Measurements from ENCODE around the gene NCAM1.

NCAM1 gene

DNA sequence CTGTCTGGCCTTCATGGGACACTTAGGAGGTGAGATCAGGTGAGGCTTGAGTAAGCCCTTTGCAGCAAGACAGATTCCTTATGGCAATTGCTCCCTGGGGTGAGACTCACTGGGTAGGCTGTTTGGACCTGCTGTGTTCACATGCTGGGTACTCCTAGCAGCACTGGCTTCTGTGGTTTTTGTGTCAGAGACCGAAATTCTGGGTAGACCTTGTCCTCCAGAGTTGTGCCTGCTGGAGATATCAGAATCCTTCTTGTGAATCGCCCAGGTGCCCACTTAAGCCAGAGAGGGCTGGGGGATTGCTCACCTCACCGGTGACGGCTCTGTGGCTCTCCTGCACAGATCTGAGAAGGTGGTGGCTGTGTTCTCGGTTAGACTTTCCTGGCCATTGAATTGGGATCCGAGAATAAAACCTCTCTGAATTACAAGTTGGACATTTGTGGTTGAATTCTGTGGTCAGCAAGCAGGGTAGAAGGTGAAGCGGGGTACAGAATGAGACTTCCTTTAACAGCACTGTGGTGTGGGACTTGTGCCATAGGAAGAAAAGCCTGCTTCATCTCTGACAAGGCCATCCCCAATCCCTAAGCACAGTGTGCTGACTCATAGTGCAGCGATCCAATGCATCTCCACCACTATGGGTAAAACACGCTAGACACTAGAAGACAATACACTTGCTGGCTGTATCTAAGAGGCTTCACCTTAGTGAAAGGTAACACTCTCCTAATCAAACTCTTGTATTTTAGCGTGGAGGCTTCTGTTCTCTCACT lies 300.7 kb downstream of the NCAM1 start:
- DNase-seq, result no peak

DNA sequence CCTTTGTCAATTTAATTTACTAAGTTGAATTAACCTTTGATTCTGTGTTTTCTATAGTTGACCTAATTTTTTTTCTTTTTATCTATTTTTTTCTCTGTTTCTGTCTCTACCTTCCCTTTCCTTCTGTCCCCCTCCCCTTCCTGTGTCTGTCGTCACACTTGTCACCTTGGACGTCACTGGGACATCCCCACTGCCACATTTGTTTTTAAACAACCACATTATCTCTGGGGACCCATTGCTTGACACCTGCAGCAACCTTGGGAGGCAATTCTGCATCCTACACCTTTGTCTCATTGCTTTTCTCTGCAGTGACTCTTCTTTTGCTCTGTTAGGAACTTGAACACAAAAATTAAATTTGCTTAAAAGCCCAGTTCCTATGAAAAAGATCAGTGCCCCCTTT lies 301.4 kb downstream of the NCAM1 start:
- DNase-seq, result no peak

DNA sequence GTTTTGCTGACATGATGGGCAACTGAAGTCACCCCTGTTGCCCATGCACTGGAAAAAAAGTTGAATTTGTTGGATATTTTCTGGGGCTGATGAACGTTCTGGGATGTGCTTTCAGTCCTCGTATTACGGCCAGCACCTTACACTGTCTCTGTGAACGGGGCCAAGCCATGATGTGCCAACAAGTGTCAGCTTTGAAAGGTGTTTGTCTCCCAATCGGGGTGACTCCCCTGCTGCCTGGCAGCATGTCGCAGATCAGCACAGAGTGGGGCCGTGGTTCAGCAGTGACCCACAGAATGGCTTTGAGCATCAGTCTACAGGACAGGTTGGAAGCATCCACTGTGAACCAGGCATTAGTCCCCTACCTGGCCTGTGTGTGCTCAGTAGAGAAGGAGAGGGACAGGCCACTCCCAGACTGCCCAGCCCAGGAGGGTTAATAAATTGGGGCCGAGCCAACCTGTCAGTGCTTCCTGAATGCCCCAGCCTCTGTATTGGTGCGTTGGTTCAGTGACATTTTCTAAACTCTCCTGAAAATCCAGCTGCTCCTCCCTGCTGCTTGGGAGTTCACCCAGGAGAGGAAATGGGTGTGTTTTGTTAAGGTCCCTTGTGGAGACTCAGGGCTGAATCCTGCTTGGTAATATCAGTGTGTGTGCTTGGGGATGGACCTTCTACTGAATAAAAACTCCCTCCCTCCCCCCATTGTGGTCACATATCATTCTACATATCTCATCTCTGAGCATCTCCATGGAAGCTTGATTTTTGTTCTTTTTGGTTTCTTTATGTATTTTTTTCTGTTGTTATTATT lies 302.4 kb downstream of the NCAM1 start:
- DNase-seq, result no peak

DNA sequence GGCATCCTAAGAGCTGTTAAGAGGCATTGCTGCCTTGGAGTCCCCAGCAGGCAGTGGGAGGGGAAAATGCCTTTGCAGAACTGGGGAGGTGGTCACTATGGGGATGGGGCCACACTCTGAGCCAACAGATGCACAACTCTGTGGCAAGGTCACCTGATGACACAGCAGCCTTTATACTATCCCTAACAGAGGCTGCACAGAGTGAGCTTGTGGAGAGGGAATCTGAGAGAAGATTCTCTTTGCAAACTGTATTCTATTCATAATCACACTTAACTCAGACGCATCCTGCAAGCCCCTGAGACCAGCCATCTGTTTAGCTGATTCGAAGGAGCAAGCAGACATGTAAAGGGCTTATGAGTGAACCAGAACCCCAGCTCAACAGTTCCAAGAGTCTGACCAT lies 304.1 kb downstream of the NCAM1 start:
- no peak for DNase-seq

DNA sequence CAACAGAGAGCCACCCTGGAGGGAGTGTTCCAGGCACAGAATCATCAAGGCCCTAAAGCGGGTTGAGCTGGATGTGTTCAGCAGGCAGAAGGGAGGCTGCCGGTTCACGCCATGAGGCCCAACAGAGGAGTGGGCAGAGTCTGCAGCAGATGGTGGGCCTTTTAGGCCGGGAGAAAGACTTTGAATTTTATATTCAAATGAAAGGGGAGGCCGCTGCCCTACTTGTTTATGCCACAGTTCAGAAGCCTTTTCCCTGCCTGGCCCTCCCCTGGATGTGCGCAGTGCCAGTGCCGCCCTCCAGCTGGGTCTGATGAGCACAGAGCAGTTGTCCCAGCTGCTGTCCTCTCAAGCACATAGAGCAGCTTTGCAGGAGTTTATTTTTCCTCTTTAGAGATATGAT lies 306.3 kb downstream of the NCAM1 start:
- no peak for DNase-seq

DNA sequence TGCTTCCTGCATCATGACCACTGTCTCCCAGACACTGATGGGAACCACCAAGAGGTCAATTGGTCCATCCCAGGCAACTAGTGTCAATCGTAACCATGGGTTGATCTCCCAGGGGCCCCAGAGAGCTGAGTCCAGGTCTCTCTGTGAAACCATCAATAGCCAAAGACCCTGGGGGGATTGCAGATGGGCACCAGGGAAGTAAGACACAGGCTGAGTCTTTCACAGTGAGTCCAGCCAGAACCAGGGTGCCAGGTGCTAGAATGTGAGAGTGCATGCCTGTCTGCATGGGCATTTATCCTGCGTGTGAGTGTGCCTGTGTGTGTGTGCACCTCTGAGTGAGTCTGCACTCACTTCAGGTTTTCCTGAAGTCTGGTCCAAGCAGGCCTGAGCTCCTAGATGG lies 307.9 kb downstream of the NCAM1 start:
- DNase-seq, result no peak

DNA sequence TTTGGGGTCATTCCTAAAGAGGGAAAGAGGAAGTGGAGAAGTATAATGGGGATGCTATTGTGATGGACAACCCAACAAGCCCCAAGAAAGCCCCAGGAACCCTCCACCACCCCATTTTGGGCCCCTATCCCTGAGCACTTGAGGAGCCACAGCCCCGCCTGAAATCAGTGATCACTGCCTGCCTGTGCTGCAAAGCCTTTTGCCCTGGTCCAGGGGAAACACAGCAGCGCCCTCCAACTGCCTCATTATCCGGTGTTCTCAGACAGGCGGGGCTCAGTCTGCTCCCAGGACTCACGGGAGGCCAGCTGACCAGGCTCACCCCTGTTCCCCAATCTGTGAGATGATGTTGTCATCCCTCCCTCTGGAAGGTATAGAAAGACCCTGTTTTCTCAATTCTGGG lies 308.4 kb downstream of the NCAM1 start:
- DNase-seq, result no peak

DNA sequence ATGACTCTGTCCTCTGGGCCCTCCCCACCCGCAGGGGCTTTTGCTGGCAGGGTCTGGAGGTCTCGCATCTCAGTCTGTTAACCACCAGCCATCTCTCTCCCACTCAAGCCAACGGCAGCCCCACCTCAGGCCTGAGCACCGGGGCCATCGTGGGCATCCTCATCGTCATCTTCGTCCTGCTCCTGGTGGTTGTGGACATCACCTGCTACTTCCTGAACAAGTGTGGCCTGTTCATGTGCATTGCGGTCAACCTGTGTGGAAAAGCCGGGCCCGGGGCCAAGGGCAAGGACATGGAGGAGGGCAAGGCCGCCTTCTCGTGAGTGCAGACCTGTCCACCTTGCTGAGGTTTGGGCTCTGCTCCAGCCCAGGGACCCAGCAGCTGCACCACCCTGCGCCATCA lies 308.9 kb downstream of the NCAM1 start:
- no peak for DNase-seq

DNA sequence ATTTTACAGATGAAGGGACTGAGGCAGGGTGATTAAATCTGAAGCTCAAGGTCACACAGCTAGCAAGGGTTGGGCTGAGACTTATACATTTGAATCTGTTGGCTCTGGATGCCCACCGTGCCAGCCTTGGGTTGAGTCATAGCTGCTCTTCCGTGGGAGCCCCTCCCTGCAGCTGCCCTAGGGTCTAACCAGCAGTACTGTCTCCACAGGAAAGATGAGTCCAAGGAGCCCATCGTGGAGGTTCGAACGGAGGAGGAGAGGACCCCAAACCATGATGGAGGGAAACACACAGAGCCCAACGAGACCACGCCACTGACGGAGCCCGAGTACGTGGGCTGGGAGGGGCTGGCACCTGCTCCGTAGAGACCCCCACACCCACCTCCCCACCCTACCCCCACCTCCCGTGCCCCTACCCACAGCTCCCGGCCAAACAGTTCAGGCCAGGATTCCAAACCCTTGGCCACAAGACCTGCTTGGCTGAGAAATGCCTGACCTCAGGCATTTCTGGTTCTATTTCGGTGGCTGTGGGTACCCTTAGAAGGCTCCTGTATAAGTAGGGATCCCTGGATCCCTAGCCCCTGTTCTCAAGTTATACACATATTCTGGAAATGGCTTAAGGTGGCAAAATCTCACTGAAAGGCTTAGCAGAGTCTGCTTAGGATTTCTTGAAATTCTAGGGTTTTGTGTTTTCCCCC lies 310.5 kb downstream of the NCAM1 start:
- no peak for DNase-seq

DNA sequence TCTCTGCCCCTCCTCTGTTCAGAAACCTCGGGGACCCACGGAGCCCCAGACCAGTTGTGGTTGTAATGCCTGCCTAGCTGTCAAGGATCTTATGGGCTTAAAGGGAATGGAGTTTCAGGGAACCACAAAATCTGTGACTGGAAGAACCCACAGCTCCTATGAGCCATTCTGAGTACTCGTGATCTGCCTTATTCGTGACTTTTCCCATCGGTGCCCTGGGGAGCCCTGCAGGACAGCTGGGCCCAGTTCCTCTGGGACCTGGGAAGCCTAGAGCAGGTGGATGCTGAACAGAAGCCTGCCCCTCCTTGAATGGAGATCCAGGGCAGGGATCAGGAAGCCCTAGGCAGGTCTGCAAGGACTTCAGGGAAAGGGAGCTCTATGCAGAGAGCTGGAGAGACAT lies 311.1 kb downstream of the NCAM1 start:
- no peak for DNase-seq

DNA sequence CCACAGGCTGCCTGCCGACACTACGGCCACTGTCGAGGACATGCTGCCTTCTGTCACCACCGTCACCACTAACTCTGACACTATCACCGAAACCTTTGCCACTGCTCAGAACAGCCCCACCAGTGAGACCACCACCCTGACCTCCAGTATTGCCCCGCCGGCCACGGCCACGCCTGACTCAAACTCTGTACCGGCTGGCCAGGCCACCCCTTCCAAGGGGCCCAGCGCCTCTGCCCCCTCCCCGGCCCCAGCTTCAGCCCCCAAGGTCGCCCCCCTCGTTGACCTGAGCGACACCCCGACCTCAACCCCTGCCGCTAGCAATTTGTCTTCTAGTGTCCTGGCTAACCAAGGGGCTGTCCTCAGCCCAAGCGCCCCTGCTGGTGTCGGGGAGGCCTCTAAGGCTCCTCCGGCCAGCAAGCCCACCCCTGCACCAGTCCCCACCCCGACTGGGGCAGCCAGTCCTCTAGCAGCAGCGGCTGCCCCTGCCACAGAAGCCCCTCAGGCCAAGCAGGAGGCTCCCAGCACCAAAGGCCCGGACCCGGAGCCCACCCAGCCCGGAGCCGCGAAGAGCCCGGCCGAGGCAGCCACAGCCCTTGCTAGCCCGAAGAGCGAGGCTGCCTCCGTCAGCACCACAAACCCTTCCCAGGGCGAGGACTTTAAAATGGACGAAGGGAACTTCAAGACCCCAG lies 311.9 kb downstream of the NCAM1 start:
- no peak for DNase-seq

DNA sequence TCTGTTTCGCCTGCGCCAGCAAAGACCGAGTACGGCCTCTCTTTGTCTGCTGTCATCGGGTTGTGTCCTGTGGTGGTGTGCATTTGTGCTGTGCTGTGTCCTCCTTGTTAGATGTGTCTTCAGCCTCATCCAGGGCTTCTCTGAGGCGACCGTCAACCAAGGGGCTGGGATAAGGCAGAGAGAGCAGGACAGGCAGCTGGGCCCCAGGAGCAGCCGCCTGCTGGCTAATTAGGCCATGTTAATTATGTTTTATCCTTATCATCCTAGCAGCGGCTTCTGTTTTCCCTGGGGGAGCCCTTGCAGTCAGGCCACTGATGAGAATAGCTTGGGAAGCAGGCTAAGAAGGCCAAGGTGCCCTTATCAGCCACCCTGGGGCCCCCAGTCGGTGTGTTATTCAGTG lies 312.5 kb downstream of the NCAM1 start:
- DNase-seq, result no peak

DNA sequence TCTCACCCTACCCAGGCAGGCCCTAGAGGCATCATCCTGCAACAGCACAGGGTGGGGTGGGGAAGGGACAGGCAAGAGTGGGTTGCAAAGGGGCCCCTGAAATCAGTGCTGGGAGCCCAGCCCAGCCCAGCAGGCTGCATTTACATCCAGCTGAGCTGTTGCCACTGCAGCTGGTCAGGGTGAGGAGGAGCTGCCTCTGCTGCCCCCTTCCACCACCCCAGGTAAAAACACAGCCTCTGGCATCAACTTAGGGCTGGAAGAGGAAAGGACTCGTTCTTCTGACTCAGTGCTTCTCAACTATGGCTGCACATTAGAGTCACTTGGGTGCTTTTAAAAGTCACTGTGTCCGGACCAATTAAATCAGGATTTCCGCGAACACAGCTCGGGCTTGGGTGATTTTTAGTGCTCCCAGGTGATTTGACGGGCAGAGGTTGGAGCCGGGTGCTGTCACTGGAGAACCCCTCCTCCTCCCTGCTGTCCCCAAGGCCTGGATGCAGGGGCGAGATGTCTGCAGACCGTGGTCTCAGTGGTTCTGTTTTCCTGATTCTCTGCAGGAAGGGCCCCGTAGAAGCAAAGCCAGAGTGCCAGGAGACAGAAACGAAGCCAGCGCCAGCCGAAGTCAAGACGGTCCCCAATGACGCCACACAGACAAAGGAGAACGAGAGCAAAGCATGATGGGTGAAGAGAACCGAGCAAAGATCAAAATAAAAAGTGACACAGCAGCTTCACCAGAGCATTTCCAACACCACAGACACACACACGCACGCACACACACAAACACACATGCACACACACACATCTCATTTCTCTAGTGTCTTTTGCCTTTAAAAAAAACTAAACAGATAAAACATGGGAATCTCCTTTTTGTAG lies 313.7 kb downstream of the NCAM1 start:
- no peak for DNase-seq

DNA sequence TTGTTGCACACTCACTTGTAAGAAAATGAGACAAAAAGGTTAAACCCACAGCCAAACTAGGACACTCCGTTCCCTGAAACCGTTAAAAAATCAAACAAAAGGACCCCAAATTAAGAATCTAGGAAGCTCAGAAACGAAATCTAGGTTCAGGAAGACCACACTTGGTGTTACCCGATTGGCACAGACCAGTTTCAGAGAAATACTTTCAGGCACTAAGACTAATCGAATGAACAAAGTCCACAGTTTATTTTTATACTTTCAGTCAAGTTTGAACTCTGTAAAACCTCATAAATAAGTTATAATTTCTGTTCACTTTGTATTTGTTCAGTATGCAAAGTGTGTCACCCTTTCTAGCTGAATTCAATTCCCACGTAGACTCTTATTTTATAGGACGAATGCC lies 314.4 kb downstream of the NCAM1 start:
- no peak for DNase-seq

DNA sequence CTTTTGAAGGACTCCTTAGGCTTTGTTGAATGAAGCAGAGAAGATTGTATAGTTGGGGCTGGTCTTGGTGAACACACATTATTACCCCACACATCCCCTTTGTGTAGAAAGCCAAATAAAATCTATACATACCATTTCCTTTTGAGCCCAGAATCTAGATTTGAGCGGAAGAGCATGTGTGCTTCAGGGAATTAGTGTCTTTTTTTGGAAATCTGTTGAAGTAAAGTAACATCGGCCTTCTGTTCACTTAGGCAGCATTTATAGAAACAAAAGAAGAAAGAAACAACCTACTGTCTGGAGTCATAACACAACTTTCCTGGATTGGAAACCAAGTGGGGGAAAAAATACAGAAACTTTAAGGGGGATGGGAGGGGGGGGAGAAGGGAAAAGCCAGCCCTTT lies 315.2 kb downstream of the NCAM1 start:
- no peak for DNase-seq

DNA sequence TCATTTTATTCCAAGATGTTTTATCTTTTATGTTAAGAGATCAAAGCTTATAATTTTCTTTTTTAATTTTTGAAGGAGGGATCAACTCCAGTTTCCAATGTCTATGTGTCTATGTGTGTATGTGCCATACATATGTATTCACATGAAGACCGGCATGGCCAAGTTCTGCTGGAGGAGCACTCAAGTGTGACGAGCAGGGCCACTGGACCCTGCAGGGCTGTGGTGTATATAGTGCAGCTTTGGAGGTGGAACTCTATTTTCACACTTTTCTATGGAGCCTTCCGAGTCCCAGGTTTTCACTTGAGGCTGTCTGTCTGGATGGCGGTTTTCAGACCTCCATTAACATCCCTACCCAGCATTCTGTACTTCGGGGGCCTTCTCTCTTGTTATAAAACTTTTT lies 316.7 kb downstream of the NCAM1 start:
- DNase-seq, result no peak

DNA sequence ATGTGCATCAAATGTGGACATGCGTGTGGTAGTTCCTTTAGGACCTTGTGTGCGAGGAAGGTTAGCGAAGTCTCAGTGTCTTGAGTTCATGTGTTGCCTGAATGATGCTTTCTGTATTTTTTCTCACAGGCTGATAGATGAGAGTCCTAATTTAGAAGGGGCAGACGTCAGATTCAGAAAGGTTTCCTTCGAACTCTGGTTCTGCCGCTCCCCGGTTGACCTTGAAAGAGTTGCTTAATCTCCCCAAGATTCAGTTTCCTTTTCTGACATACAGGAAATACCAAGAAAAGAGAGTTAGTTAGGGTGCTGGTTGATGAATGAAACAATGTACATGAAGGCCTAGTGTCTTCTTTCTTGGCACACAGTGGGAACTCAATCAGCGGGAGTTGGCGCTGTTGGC lies 317.3 kb downstream of the NCAM1 start:
- DNase-seq, result no peak

DNA sequence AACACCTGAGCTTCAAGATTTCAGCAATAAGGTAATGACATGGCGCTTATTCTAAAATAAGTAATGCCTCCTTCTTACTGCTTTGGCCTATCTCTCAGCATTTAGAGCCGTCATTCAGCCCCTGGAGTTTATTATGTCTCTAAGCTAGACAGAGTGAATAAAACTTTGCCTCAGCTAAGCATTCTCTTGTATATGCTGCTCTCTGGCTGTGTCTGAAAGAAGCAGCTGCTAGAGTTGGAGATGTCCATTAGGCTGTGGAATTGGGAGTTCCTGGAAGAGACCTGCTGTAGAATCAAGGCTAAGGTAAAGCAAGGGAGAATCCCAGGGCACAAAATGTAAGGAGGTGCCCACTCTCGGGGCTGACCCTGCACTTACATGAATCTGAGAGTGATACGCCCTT lies 317.7 kb downstream of the NCAM1 start:
- no peak for DNase-seq

DNA sequence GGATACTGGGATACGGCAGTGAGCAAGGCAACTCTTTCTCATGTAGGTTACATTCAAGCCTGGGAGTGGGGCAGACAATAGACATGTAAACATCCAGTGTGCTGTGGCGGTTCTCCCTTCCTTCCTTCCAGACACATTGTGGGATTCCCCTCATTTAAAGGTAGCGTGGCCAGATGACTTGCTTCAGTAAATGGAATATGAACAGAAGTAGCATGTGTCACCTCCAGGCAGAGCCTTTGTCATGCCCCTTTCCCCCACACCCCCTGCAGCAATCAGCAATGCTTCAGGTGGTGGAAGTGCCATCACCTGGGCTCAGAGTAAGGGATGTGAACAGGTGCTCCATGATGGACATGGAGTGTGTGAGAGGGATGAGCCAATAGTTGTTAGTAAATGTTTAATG lies 318.4 kb downstream of the NCAM1 start:
- DNase-seq, result no peak

DNA sequence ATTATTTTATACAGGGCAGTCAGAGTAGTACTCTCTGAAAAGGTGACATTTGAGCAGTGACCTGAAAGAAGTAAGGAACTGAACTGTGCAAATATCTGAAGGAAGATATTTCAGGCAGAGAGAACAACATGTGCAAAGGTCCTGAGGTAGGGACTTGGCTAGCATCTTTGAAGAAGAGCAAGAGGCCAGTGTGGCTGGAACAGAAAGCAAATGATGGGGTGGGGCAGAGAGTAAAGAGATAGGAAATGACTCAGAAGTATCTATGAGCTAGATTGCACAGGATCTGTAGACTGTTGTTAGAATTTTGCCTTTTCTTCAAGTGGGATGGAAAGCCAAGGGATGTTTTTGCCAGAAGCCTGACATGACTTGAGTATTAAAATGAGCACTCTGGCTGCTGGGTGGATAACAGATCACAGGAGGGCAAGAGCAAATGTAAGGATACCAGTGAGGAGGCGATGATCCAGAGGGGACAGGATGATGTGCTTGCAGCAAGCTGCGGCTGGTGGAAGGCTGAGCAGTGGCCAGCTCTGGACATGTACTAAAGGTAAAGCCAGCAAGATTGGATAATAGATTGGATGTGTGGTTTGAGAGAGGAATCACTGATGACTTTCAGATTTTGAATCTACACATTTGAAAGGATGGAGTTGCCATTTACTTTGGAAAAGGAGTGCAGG lies 320.0 kb downstream of the NCAM1 start:
- DNase-seq, result no peak

DNA sequence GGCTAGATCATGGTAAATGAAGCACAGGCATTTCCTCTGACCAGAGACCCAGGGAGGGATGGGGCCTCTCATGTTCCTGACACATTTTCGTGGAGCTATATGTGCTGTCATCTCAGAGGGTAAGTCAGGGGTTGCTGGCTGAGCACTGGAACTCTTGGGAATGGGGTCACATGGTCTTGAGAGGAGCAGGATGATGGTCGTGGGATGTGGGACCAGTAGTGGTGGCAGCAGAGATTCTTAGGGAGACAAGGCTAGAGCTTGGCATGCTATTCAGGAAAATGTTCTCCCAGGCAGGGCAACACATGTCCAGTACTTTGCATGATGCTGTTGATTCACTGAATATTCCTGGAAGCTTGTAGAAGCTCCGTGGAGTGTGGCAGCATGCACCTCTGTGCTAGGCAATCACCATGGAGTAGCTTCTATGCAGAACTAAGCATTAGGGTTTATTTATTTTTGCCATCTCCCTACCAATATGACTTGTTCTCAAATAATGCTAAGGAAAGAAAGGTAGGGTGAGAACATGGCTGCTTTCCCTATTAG lies 321.7 kb downstream of the NCAM1 start:
- no peak for DNase-seq

All from cerebellar nuclear complex (tissue), 1 donor.